ENCODE results near the gene DRD2.

DNA sequence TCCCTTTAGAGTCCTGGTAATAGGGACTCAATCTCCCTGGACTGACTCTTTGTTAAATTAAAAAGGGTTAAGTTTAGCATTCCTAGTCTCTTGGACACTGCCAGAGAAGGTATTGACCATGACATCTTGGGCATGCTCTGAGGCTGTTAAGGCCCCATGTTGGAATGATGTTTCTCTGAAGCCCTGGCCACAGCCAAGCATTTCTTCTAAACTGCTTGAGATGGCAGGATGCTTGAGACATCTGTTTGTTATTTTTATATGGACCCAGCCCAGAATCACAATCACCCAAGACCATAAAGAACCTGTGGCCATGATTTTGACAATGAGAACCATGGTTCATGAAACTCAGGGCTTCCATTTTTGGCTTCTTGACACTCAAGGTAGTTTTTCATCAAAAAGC lies 93.1 kb downstream of the DRD2 start:
- TF ChIP-seq, protein P1, sequence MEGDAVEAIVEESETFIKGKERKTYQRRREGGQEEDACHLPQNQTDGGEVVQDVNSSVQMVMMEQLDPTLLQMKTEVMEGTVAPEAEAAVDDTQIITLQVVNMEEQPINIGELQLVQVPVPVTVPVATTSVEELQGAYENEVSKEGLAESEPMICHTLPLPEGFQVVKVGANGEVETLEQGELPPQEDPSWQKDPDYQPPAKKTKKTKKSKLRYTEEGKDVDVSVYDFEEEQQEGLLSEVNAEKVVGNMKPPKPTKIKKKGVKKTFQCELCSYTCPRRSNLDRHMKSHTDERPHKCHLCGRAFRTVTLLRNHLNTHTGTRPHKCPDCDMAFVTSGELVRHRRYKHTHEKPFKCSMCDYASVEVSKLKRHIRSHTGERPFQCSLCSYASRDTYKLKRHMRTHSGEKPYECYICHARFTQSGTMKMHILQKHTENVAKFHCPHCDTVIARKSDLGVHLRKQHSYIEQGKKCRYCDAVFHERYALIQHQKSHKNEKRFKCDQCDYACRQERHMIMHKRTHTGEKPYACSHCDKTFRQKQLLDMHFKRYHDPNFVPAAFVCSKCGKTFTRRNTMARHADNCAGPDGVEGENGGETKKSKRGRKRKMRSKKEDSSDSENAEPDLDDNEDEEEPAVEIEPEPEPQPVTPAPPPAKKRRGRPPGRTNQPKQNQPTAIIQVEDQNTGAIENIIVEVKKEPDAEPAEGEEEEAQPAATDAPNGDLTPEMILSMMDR (IDR thresholded peaks at IDR 0.05), result no peak
- no peak for TF ChIP-seq POLR2A (IDR thresholded peaks at IDR 0.05)
- TF ChIP-seq EP300 (IDR thresholded peaks at IDR 0.05), result no peak
